ENCODE results near the gene SPIB.
"Not testable (repeated sequence)": the region's sequence is repeated elsewhere in the genome, so short reads cannot be mapped to it uniquely, and the experiment has no call there.

The SPIB gene

GRCh38 chr19:50418176-50419021 lies at the start of gene SPIB:
SPIB (plus strand) TSS chr19:50418938; CDS start chr19:50418963, 25 bp downstream.
- DNase-seq = no peak

GRCh38 chr19:50371914-50372475 lies 46.7 kb upstream of the SPIB start:
- no peak for DNase-seq

- DNase-seq = peak; percentile 99
Measured at GRCh38 chr19:50376166-50377050, 42.3 kb upstream of the SPIB start, which contains the start of gene NR1H2. NR1H2 (plus strand) TSS chr19:50376457; CDS start chr19:50377606, 1,149 bp downstream.

- no peak for DNase-seq
Measured at GRCh38 chr19:50377051-50377461, 41.7 kb upstream of the SPIB start.

GRCh38 chr19:50377517-50377916 lies 41.2 kb upstream of the SPIB start:
- DNase-seq = no peak

GRCh38 chr19:50378169-50378862 lies 40.4 kb upstream of the SPIB start:
- DNase-seq = no peak

- no peak for DNase-seq
Measured at GRCh38 chr19:50378863-50379236, 39.9 kb upstream of the SPIB start.

GRCh38 chr19:50379602-50380001 lies 39.1 kb upstream of the SPIB start:
- DNase-seq = no peak

GRCh38 chr19:50380137-50380536 lies 38.6 kb upstream of the SPIB start:
- no peak for DNase-seq

- no peak for DNase-seq
Measured at GRCh38 chr19:50380751-50381151, 38.0 kb upstream of the SPIB start.

- no peak for DNase-seq
Measured at GRCh38 chr19:50381881-50382729, 36.6 kb upstream of the SPIB start.

- no peak for DNase-seq
Measured at GRCh38 chr19:50383001-50383851, 35.5 kb upstream of the SPIB start.

GRCh38 chr19:50383852-50384684 lies 34.7 kb upstream of the SPIB start, which contains the start of gene POLD1:
POLD1 (plus strand) TSS chr19:50384347; CDS start chr19:50398852, 14,505 bp downstream.
- peak; percentile 99 for DNase-seq

GRCh38 chr19:50384685-50385535 lies 33.8 kb upstream of the SPIB start:
- no peak for DNase-seq

GRCh38 chr19:50387176-50387867 lies 31.4 kb upstream of the SPIB start:
- DNase-seq = no peak

GRCh38 chr19:50387868-50388245 lies 30.9 kb upstream of the SPIB start:
- no peak for DNase-seq

GRCh38 chr19:50390295-50390694 lies 28.4 kb upstream of the SPIB start:
- not testable (repeated sequence) for DNase-seq

- not testable (repeated sequence) for DNase-seq
Measured at GRCh38 chr19:50390952-50391351, 27.8 kb upstream of the SPIB start.
